ENCODE results near the gene TMEM138.

TMEM138 gene

GRCh38 chr11:61339490-61339878 lies 22.7 kb upstream of the TMEM138 start:
- no peak for DNase-seq (ENCODE audit: low read depth)
- no peak for TF ChIP-seq CTCF (IDR thresholded peaks at IDR 0.05; ENCODE audit: low read depth, low read length, missing control alignments)
- no peak overlapping the region for H3K4me3 ChIP-seq (ENCODE audit: low read depth, low read length)
- in situ Hi-C loops (cut with HindIII; ENCODE audit: low sequenced_read_pairs), result no loop called here

GRCh38 chr11:61340979-61341378 lies 21.2 kb upstream of the TMEM138 start:
- in situ Hi-C loops (cut with HindIII; ENCODE audit: low sequenced_read_pairs), result no loop called here
- DNase-seq (ENCODE audit: low read depth), result no peak
- H3K4me3 ChIP-seq (ENCODE audit: low read depth, low read length), result no peak overlapping the region

GRCh38 chr11:61341706-61342105 lies 20.5 kb upstream of the TMEM138 start:
- TF ChIP-seq CTCF (IDR thresholded peaks at IDR 0.05; ENCODE audit: low read depth, low read length, missing control alignments), result no peak
- no peak overlapping the region for H3K4me3 ChIP-seq (ENCODE audit: low read depth, low read length)
- DNase-seq (ENCODE audit: low read depth), result no peak
- in situ Hi-C loops (cut with HindIII; ENCODE audit: low sequenced_read_pairs), result no loop called here

More at GRCh38 chr11:61340979-61341378, 21.2 kb upstream of the TMEM138 start:
- TF ChIP-seq CTCF (IDR thresholded peaks at IDR 0.05; ENCODE audit: low read depth, low read length, missing control alignments), result no peak

GRCh38 chr11:61342207-61342803 lies 19.9 kb upstream of the TMEM138 start:
- no peak overlapping the region for H3K4me3 ChIP-seq (ENCODE audit: low read depth, low read length)
- no peak for DNase-seq (ENCODE audit: low read depth)
- in situ Hi-C loops (cut with HindIII; ENCODE audit: low sequenced_read_pairs), result no loop called here
- TF ChIP-seq CTCF (IDR thresholded peaks at IDR 0.05; ENCODE audit: low read depth, low read length, missing control alignments), result no peak

- H3K4me3 ChIP-seq (ENCODE audit: low read depth, low read length), result no peak overlapping the region
- DNase-seq (ENCODE audit: low read depth), result no peak
- in situ Hi-C loops (cut with HindIII; ENCODE audit: low sequenced_read_pairs), result no loop called here
- no peak for TF ChIP-seq CTCF (IDR thresholded peaks at IDR 0.05; ENCODE audit: low read depth, low read length, missing control alignments)
Measured at GRCh38 chr11:61343792-61344745, 18.1 kb upstream of the TMEM138 start.

- TF ChIP-seq CTCF (IDR thresholded peaks at IDR 0.05; ENCODE audit: low read depth, low read length, missing control alignments), result no peak
- H3K4me3 ChIP-seq (ENCODE audit: low read depth, low read length), result no peak overlapping the region
- in situ Hi-C loops (cut with HindIII; ENCODE audit: low sequenced_read_pairs), result no loop called here
- no peak for DNase-seq (ENCODE audit: low read depth)
Measured at GRCh38 chr11:61345170-61345610, 17.0 kb upstream of the TMEM138 start.
